Neural progenitor cell (in vitro differentiated cells): ENCODE measurements around the gene LIMS2. TPM values are rescaled to one million over a fixed set of nuclear protein-coding genes. Genes with fewer than 3 reads are reported as not detected.

Source experiments
- DNase-seq: peaks from one replicate; pipeline ENCODE4 v3.0.0-alpha.2; 2016; ENCODE audit warnings: low spot score
- H2AFZ ChIP-seq: fragments of 200-600 bp; sonication (generic); replicated peaks from 2 replicates; pipeline ENCODE4 v1.6.1; 2016; ENCODE audit warnings: antibody characterized with exemption
- H3F3A ChIP-seq: fragments of 200-600 bp; sonication (generic); 2 replicates; pipeline ENCODE4 v1.6.1; 2016; ENCODE audit warnings: antibody characterized with exemption, low read depth
- H3K27ac ChIP-seq: fragments of 200-600 bp; sonication (generic); 2 replicates; pipeline ENCODE4 v1.5.1; 2016; ENCODE audit warnings: mild to moderate bottlenecking
- H3K27me3 ChIP-seq: fragments of 200-600 bp; sonication (generic); 2 replicates; pipeline ENCODE4 v1.6.1; 2016; ENCODE audit warnings: mild to moderate bottlenecking, moderate library complexity
- H3K36me3 ChIP-seq: fragments of 200-600 bp; sonication (generic); 2 replicates; pipeline ENCODE4 v1.5.1; 2016
- H3K4me1 ChIP-seq: fragments of 200-600 bp; sonication (generic); 2 replicates; pipeline ENCODE4 v1.6.1; 2016; ENCODE audit warnings: mixed run types
- H3K4me2 ChIP-seq: fragments of 200-600 bp; sonication (generic); 2 replicates; pipeline ENCODE4 v1.6.1; 2016
- H3K4me3 ChIP-seq: fragments of 200-600 bp; sonication (generic); 2 replicates; pipeline ENCODE4 v1.5.1; 2016
- H3K79me2 ChIP-seq: fragments of 200-600 bp; sonication (generic); 2 replicates; pipeline ENCODE4 v1.6.1; 2016; ENCODE audit warnings: low read depth
- H3K9ac ChIP-seq: fragments of 200-600 bp; sonication (generic); 2 replicates; pipeline ENCODE4 v1.6.1; 2016
- H3K9me3 ChIP-seq: fragments of 200-600 bp; sonication (generic); 2 replicates; pipeline ENCODE4 v1.5.1; 2016; ENCODE audit warnings: low read depth
- H4K20me1 ChIP-seq: fragments of 200-600 bp; sonication (generic); 2 replicates; pipeline ENCODE4 v1.6.1; 2016; ENCODE audit warnings: low read depth
- H3K27ac Mint-ChIP-seq: 3 replicates; pipeline ENCODE4 v1.8.0; 2021; ENCODE audit warnings: mixed read lengths
- H3K27me3 Mint-ChIP-seq: 2 replicates; pipeline ENCODE4 v1.8.0; 2022; ENCODE audit warnings: low read depth, mild to moderate bottlenecking, inconsistent platforms, moderate library complexity, mixed read lengths; ENCODE audit not compliant: insufficient read depth
- H3K36me3 Mint-ChIP-seq: 3 replicates; pipeline ENCODE4 v1.8.0; 2021; ENCODE audit warnings: mixed read lengths
- H3K4me1 Mint-ChIP-seq: 3 replicates; pipeline ENCODE4 v1.8.0; 2021; ENCODE audit warnings: mixed read lengths
- H3K4me3 Mint-ChIP-seq: 3 replicates; pipeline ENCODE4 v1.8.0; 2021; ENCODE audit warnings: mild to moderate bottlenecking, moderate library complexity, mixed read lengths
- H3K9me3 Mint-ChIP-seq: 3 replicates; pipeline ENCODE4 v1.8.0; 2020; ENCODE audit warnings: mixed read lengths
- EZH2 ChIP-seq: fragments of 200-600 bp; sonication (generic); IDR thresholded peaks from 2 replicates; pipeline ENCODE4 v1.6.1; 2017; ENCODE audit warnings: antibody characterized with exemption, mild to moderate bottlenecking, moderate library complexity
- EZH2phosphoT487 ChIP-seq: fragments of 200-600 bp; sonication (generic); IDR thresholded peaks from 2 replicates; pipeline ENCODE4 v1.6.1; 2017; ENCODE audit warnings: antibody characterized with exemption
- total RNA-seq: library from RNA; depleted of rRNA; stranded (reverse); fragments of >200 nt; gene quantifications from 2 replicates; pipeline ENCODE4 v1.2.3, GENCODE V29; 2015; ENCODE audit warnings: low replicate concordance
- TF ChIP-seq, protein P1 (sequence below): fragments of 200-600 bp; sonication (generic); IDR thresholded peaks from 2 replicates; pipeline ENCODE4 v1.5.1; 2017; ENCODE audit warnings: antibody characterized with exemption, mild to moderate bottlenecking

LIMS2 gene
- total RNA-seq, 1 donor from 2014 or later, result not detected

DNA sequence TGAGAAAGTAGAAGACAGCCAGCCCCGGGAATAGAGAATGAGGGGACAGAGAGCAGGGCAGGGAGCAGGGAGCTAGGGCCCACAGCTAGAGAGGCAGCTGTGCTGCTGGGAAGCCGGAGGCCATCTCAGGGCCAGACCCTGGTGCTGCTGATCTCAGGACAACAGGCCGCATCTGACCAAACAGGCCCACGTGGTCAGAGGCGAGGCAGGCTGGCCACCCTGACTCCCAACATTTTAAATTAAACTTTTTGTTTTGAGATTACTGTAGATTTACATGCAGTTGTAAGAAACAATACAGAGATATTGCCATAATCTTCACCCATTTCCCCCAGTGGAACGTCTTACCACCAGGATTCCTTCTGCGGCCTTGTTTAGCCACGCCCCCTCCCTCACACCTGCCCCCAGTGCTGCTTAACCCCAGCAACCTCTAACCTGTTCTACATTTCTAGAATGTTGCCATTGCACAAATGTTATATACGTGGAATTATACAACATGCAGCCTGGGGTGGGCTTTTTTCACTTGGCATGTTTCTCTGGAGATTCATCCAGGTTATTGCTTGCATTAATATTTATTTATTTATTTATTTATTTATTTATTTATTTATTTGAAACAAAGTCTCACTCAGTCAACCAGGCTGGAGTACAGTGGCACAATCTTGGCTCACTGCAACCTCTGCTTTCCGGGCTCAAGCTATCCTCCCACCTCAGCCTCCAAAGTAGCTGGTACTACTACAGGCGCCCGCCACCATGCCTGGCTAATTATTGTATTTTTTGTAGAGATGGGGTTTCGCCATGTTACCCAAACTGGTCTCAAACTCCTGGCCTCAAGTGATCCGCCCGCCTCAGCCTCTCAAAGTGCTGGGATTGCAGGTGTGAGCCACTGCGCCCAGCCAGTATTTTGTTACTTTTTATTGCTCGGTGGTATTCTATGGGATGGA lies 78.0 kb downstream of the LIMS2 start:
- H3K9me3 ChIP-seq, result no peaks in the 10 kb centered on the region
- no peaks in the 10 kb centered on the region for H3K79me2 ChIP-seq
- H3K27ac ChIP-seq, result no peak overlapping the region
- no peak overlapping the region for H2AFZ ChIP-seq
- Mint-ChIP-seq H3K4me1 (no peaks in the 10 kb centered on the region), H3K9me3 (peaks cover 2% of the 10 kb centered on the region), H3K27me3 (peaks cover 4% of the 10 kb centered on the region), H3K4me3 (no peak overlapping the region), H3K36me3 (peaks cover 2% of the 10 kb centered on the region), H3K27ac (no peak overlapping the region)
- H3K4me1 ChIP-seq, result no peaks in the 10 kb centered on the region
- no peaks in the 10 kb centered on the region for H3F3A ChIP-seq
- no peak overlapping the region for H3K4me3 ChIP-seq
- no peaks in the 10 kb centered on the region for H3K27me3 ChIP-seq
- no peaks in the 10 kb centered on the region for H3K36me3 ChIP-seq
- no peak for DNase-seq
- H3K9ac ChIP-seq, result no peak overlapping the region
- H3K4me2 ChIP-seq, result no peak overlapping the region
- TF ChIP-seq, protein P1, sequence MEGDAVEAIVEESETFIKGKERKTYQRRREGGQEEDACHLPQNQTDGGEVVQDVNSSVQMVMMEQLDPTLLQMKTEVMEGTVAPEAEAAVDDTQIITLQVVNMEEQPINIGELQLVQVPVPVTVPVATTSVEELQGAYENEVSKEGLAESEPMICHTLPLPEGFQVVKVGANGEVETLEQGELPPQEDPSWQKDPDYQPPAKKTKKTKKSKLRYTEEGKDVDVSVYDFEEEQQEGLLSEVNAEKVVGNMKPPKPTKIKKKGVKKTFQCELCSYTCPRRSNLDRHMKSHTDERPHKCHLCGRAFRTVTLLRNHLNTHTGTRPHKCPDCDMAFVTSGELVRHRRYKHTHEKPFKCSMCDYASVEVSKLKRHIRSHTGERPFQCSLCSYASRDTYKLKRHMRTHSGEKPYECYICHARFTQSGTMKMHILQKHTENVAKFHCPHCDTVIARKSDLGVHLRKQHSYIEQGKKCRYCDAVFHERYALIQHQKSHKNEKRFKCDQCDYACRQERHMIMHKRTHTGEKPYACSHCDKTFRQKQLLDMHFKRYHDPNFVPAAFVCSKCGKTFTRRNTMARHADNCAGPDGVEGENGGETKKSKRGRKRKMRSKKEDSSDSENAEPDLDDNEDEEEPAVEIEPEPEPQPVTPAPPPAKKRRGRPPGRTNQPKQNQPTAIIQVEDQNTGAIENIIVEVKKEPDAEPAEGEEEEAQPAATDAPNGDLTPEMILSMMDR, result no peak
- H4K20me1 ChIP-seq, result no peaks in the 10 kb centered on the region

DNA sequence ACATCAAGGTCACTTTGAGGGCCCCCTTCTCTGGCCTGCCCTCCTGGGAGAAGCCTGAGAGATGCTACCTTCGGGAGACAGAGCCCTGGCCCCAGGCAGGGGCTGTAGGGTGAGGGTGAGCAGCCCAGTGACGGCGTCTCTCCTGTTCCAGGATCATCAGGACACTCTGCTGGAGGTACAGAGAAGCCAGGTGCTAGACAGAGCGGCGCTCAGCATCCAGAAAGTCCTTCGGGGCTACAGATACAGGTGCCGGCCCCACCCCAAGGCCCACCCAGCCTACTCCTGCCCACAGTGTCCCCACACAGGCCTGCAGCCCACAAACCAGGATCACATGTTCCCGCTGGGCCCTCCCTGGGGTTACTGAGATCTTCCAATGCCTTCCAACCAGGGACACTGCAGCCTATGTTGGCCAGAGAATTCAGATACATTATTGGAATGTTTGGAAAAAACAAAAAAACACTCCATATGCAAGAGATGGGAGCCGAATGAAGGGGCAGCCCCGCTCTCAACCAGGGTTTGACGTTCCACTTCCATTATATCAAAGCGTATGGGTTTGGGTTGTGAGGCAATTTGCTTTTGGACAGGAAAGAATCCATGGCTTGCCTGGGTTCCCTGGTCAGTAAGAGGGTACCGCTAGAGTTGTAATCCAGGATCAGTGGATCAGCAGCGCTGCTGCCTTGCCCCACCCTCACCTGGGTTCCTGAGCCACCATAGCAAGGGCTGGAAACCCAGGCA lies 78.9 kb downstream of the LIMS2 start:
- DNase-seq, result no peak

DNA sequence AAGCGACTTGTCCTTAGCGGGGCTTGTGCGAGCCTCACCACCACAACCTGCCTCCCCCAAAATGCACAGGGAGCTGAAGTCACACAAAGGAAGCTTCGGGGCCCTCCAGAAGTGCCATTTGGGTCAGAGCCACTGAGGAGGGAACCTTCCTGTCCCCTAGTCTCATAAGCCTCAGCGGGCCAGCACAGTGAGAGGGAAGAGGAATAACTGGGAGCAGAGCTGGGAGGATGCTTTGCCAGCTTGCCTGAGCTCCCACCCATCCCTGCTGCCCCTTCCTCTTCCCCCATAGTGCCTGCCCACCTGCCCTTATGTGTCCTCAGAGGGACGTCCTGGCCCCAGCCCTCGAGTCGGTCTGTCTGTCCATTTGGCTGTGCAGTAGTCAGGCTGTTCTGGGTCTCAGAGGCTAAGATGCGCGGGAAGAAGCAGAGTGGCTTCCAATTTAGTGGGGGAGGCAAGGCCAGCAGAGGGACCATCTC lies 81.2 kb downstream of the LIMS2 start:
- Histone ChIP-seq H3F3A (no peaks in the 10 kb centered on the region), H3K4me2 (no peak overlapping the region), H3K4me1 (no peaks in the 10 kb centered on the region), H3K4me3 (no peak overlapping the region), H3K27ac (no peak overlapping the region), H3K9ac (no peak overlapping the region), H4K20me1 (no peaks in the 10 kb centered on the region), H3K27me3 (no peaks in the 10 kb centered on the region), H3K79me2 (no peaks in the 10 kb centered on the region), H2AFZ (no peak overlapping the region), H3K36me3 (no peaks in the 10 kb centered on the region), H3K9me3 (no peaks in the 10 kb centered on the region)
- Mint-ChIP-seq H3K27ac (no peak overlapping the region), H3K9me3 (no peaks in the 10 kb centered on the region), H3K4me1 (peaks cover 2% of the 10 kb centered on the region), H3K27me3 (peaks cover 5% of the 10 kb centered on the region), H3K36me3 (peaks cover 2% of the 10 kb centered on the region), H3K4me3 (no peak overlapping the region)
- no peak for DNase-seq
- TF ChIP-seq, protein P1, result no peak
- TF ChIP-seq EZH2phosphoT487 (no peak), EZH2 (no peak)

More for the DNA sequence above, 78.9 kb downstream of the LIMS2 start:
- Mint-ChIP-seq H3K27me3 (peaks cover 4% of the 10 kb centered on the region), H3K27ac (no peak overlapping the region), H3K4me3 (no peak overlapping the region), H3K36me3 (peaks cover 2% of the 10 kb centered on the region), H3K4me1 (no peaks in the 10 kb centered on the region), H3K9me3 (no peaks in the 10 kb centered on the region)
- TF ChIP-seq EZH2phosphoT487 (no peak), EZH2 (no peak)
- TF ChIP-seq, protein P1, result no peak
- Histone ChIP-seq H3K4me3 (no peak overlapping the region), H2AFZ (no peak overlapping the region), H3F3A (no peaks in the 10 kb centered on the region), H3K36me3 (no peaks in the 10 kb centered on the region), H3K27ac (no peak overlapping the region), H4K20me1 (no peaks in the 10 kb centered on the region), H3K79me2 (no peaks in the 10 kb centered on the region), H3K4me1 (no peaks in the 10 kb centered on the region), H3K4me2 (no peak overlapping the region), H3K9me3 (no peaks in the 10 kb centered on the region), H3K27me3 (no peaks in the 10 kb centered on the region), H3K9ac (no peak overlapping the region)
